Measurements from ENCODE around the gene KIAA1217. TPM values are rescaled to one million over a fixed set of nuclear protein-coding genes. Genes with fewer than 3 reads are reported as not detected.

KIAA1217 gene
- total and polyA plus RNA-seq, 9 of the 15 experiments (the other 6 are each of a cell fraction or from before 2014, with no cell fraction given), result 0.04 TPM; not detected in 8

GRCh38 chr10:24574161-24574560, 365.2 kb downstream of the KIAA1217 start:
- ChIA-PET POLR2A (interaction anchor here (0.5 to 0.6 kb wide), 2 partner anchors 16 to 39 kb away, joined by 3 read pairs; no protein-coding TSS in a partner anchor), CTCF (ENCODE audit: low intra/inter-chr PET ratio) (no interaction called here)
- no peaks in the 10 kb centered on the region for H4K20me1 ChIP-seq (replicated peaks; ENCODE audit: control insufficient read depth, insufficient read depth, low read length)
- peaks cover 24 to 37% of the 10 kb centered on the region in 2 experiments for H3K4me1 ChIP-seq (replicated peaks in 1 of 2; ENCODE audit: control insufficient read depth in 2 of 2, insufficient read depth in 2 of 2, low read length in 2 of 2)
- no peaks in the 10 kb centered on the region for H3K36me3 ChIP-seq (ENCODE audit: control insufficient read depth, insufficient read depth, low read length)
- BruUV-seq (replicated peaks), result no TSS peak
- H2AFZ ChIP-seq (ENCODE audit: low read depth, low read length), result peak overlapping the region; percentile 64
- H3K9ac ChIP-seq (ENCODE audit: insufficient read depth in 1 of 2, low read depth in 2 of 2, low read length in 2 of 2), result no peak overlapping the region
- no peak overlapping the region for H3K27ac ChIP-seq (ENCODE audit: extremely low read depth, low read depth, low read length)
- intact Hi-C loops (cut with micrococcal nuclease), result no loop called here
- H3K27me3 ChIP-seq (ENCODE audit: control insufficient read depth in 2 of 2, insufficient read depth in 2 of 2, low read length in 2 of 2), result no peaks in the 10 kb centered on the region
- H3K9me3 ChIP-seq (replicated peaks; ENCODE audit: control insufficient read depth, insufficient read depth, low read depth, low read length), result no peaks in the 10 kb centered on the region
- H3K9me1 ChIP-seq (ENCODE audit: control insufficient read depth, insufficient read depth, low read length), result no peaks in the 10 kb centered on the region
- DNase-seq (ENCODE audit: extremely low read depth in 1 of 4, low spot score in 3 of 4) (no peak), ATAC-seq (peak; percentile 2; the same call in 1 of the 3 replicates), FAIRE-seq (no peak)
- no peak overlapping the region for H3K4me3 ChIP-seq
- peak overlapping the region; percentile 29; the same call in 1 of the 2 replicates for H3K4me2 ChIP-seq (ENCODE audit: insufficient read depth, low read length)
- no peaks in the 10 kb centered on the region; the same call in 2 of the 3 replicates for H3K79me2 ChIP-seq (ENCODE audit: control insufficient read depth, insufficient read depth, low read length)
- 53% methylated on average over 9 of the region's 9 CpGs for WGBS (ENCODE audit: insufficient coverage, low coverage, missing lambda C conversion rate)
- in situ Hi-C loops (cut with MboI), result no loop called here
- TF ChIP-seq KAT7 (CRISPR knock-in tag; IDR thresholded peaks at IDR 0.05; ENCODE audit: borderline replicate concordance), result no peak
- TF ChIP-seq ZNF518B (CRISPR knock-in tag; IDR thresholded peaks at IDR 0.05), result no peak
- no peak for TF ChIP-seq SOX6 (IDR thresholded peaks at IDR 0.05)
- no peak for TF ChIP-seq MAZ (CRISPR knock-in tag; conservative IDR thresholded peaks at IDR 0.05 in 1 of 2, IDR thresholded peaks at IDR 0.05 in 1 of 2)
- TF ChIP-seq IRF9 (tag; IDR thresholded peaks at IDR 0.05), result no peak
- TF ChIP-seq ZNF280B (CRISPR knock-in tag; IDR thresholded peaks at IDR 0.05), result no peak
- no peak for TF ChIP-seq ZNF395 (CRISPR knock-in tag; IDR thresholded peaks at IDR 0.05)
- TF ChIP-seq BDP1 (IDR thresholded peaks at IDR 0.05; ENCODE audit: insufficient read depth, insufficient read length), result no peak
- no peak for TF ChIP-seq FIP1L1 (IDR thresholded peaks at IDR 0.05; ENCODE audit: low read depth, low read length, poor library complexity, severe bottlenecking)
- no peak for TF ChIP-seq ZNF12 (CRISPR knock-in tag; IDR thresholded peaks at IDR 0.05)
- no peak for TF ChIP-seq ZNF232 (CRISPR knock-in tag; IDR thresholded peaks at IDR 0.05)
- TF ChIP-seq MTA2 (IDR thresholded peaks at IDR 0.05; ENCODE audit: low read depth), result no peak
- no peak for TF ChIP-seq E2F1 (CRISPR knock-in tag; IDR thresholded peaks at IDR 0.05)
- no peak for TF ChIP-seq PHB (CRISPR knock-in tag; IDR thresholded peaks at IDR 0.05)
